GM23338 (cell line): ENCODE results near the gene NEDD4. TPM values are rescaled to one million over a fixed set of nuclear protein-coding genes. Genes with fewer than 3 reads are reported as not detected.
"Not testable (repeated sequence)": the region's sequence is repeated elsewhere in the genome, so short reads cannot be mapped to it uniquely, and the experiment has no call there.

ENCODE experiments used
- ATAC-seq: fragments of 200-7000 bp; cut with Tn5 transposase; 3 replicates; pipeline ENCODE4 v1.9.1; 2020
- DNase-seq: peaks from one replicate; pipeline ENCODE4 v3.0.0-alpha.2; 2015; ENCODE audit warnings: low spot score
- H2AFZ ChIP-seq: fragments of 200-600 bp; sonication (generic); 2 replicates; pipeline ENCODE4 v1.8.0; 2016; ENCODE audit warnings: antibody characterized with exemption, mild to moderate bottlenecking, moderate library complexity
- H3F3A ChIP-seq: fragments of 200-600 bp; sonication (generic); replicated peaks from 2 replicates; pipeline ENCODE4 v1.8.0; 2017; ENCODE audit warnings: antibody characterized with exemption, mixed run types, low read depth
- H3K27ac ChIP-seq: fragments of 200-600 bp; sonication (generic); 2 replicates; pipeline ENCODE4 v1.6.1; 2016; ENCODE audit warnings: low read depth
- H3K27me3 ChIP-seq: fragments of 200-600 bp; sonication (generic); 2 replicates; pipeline ENCODE4 v1.8.0; 2016; ENCODE audit warnings: mild to moderate bottlenecking, mixed run types, moderate library complexity; ENCODE audit not compliant: insufficient read depth
- H3K36me3 ChIP-seq: fragments of 200-600 bp; sonication (generic); 2 replicates; pipeline ENCODE4 v1.8.0; 2016; ENCODE audit warnings: mild to moderate bottlenecking; ENCODE audit not compliant: insufficient read depth
- H3K4me1 ChIP-seq: fragments of 200-600 bp; sonication (generic); 2 replicates; pipeline ENCODE4 v1.8.0; 2016; ENCODE audit warnings: mild to moderate bottlenecking, moderate library complexity; ENCODE audit not compliant: insufficient read depth
- H3K4me2 ChIP-seq: fragments of 200-600 bp; sonication (generic); 2 replicates; pipeline ENCODE4 v1.7.1; 2017; ENCODE audit warnings: mixed run types
- H3K4me3 ChIP-seq: fragments of 200-600 bp; sonication (generic); 2 replicates; pipeline ENCODE4 v1.6.1; 2016; ENCODE audit warnings: mixed run types
- H3K79me2 ChIP-seq: fragments of 200-600 bp; sonication (generic); replicated peaks from 2 replicates; pipeline ENCODE4 v1.8.0; 2017; ENCODE audit warnings: mild to moderate bottlenecking; ENCODE audit not compliant: insufficient read depth
- H3K9me2 ChIP-seq: fragments of 200-600 bp; sonication (generic); 2 replicates; pipeline ENCODE4 v1.8.0; 2017; ENCODE audit not compliant: insufficient read depth
- H4K20me1 ChIP-seq: fragments of 200-600 bp; sonication (generic); replicated peaks from 2 replicates; pipeline ENCODE4 v1.8.0; 2017; ENCODE audit warnings: mild to moderate bottlenecking; ENCODE audit not compliant: insufficient read depth
- H3K27ac Mint-ChIP-seq: 2 replicates; pipeline ENCODE4 v1.8.0; 2020; ENCODE audit warnings: inconsistent platforms, mild to moderate bottlenecking, moderate library complexity, mixed read lengths
- H3K27me3 Mint-ChIP-seq: 3 replicates; pipeline ENCODE4 v1.8.0; 2022; ENCODE audit warnings: low read depth, mild to moderate bottlenecking, moderate library complexity, mixed read lengths, inconsistent platforms; ENCODE audit not compliant: insufficient read depth, poor library complexity
- H3K36me3 Mint-ChIP-seq: 3 replicates; pipeline ENCODE4 v1.8.0; 2021; ENCODE audit warnings: low read depth, mild to moderate bottlenecking, inconsistent platforms, moderate library complexity, mixed read lengths
- H3K4me1 Mint-ChIP-seq: 3 replicates; pipeline ENCODE4 v1.8.0; 2020; ENCODE audit warnings: mild to moderate bottlenecking, inconsistent platforms, mixed read lengths
- H3K4me3 Mint-ChIP-seq: 3 replicates; pipeline ENCODE4 v1.8.0; 2021; ENCODE audit warnings: moderate library complexity, mild to moderate bottlenecking, inconsistent platforms, mixed read lengths
- H3K9me3 Mint-ChIP-seq: 3 replicates; pipeline ENCODE4 v1.8.0; 2020; ENCODE audit warnings: moderate library complexity, mild to moderate bottlenecking, inconsistent platforms, mixed read lengths
- CREB1 ChIP-seq: fragments of 250-450 bp; sonication (Bioruptor Pico); IDR thresholded peaks from 2 replicates; pipeline ENCODE4 v1.5.0; 2020; ENCODE audit warnings: low read depth, mild to moderate bottlenecking, moderate library complexity
- EZH2 ChIP-seq: fragments of 200-600 bp; sonication (generic); IDR thresholded peaks from one replicate; pipeline ENCODE4 v1.8.0; 2017; ENCODE audit warnings: antibody characterized with exemption, mild to moderate bottlenecking, low read depth; ENCODE audit not compliant: unreplicated experiment
- JUNB ChIP-seq: IDR thresholded peaks from one replicate; pipeline ENCODE4 v1.6.1; 2016; ENCODE audit warnings: antibody characterized with exemption; ENCODE audit not compliant: unreplicated experiment
- REST ChIP-seq: IDR thresholded peaks from one replicate; pipeline ENCODE4 v1.6.1; 2018; ENCODE audit warnings: antibody characterized with exemption; ENCODE audit not compliant: unreplicated experiment
- ZNF114 ChIP-seq: fragments of 250-450 bp; sonication (Bioruptor Pico); IDR thresholded peaks from 2 replicates; pipeline ENCODE4 v1.5.0; 2020; ENCODE audit warnings: mild to moderate bottlenecking, moderate library complexity
- ZNF462 ChIP-seq: fragments of 250-450 bp; sonication (Bioruptor Pico); IDR thresholded peaks from 2 replicates; pipeline ENCODE4 v1.5.0; 2020; ENCODE audit warnings: mild to moderate bottlenecking, moderate library complexity
- polyA plus RNA-seq: library from polyadenylated mRNA; unstranded; fragments of >200 nt; fragmentation: Nextera tagmentation; extraction: Ambion mirVana; gene quantifications from 2 replicates; pipeline ENCODE4 v1.2.1, GENCODE V29; 2016
- total RNA-seq: library from RNA; depleted of rRNA; stranded (reverse); fragments of >200 nt; shearing (Covaris generic); gene quantifications from 2 replicates; pipeline ENCODE4 v1.2.3, GENCODE V29; 2014

The NEDD4 gene
- total and polyA plus RNA-seq, 2 experiments from 2014 or later, result 2.1 to 7.2 TPM

GRCh38 chr15:55823191-55823670 is 170.2 kb downstream of the NEDD4 start:
- no peaks in the 10 kb centered on the region for H3K36me3 Mint-ChIP-seq
- no peaks in the 10 kb centered on the region for H3F3A ChIP-seq
- no peak overlapping the region for H3K27ac Mint-ChIP-seq

DNA sequence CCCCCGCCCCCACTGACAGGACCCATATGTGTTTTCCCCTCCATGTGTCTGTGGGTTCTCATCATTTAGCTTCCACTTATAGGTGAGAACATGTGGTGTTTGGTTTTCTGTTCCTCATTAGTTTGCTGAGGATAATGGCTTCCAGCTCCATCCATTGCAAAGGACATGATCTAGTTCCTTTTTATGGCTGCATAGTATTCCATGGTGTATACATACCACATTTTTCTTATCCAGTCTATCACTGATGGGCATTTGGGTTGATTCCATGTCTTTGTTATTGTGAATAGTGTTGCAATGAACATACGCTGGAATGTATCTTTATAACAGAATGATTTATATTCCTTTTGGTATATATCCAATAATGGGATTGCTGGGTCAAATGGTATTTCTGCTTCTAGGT is 171.7 kb downstream of the NEDD4 start:
- H3K4me3 ChIP-seq, H3K27me3 Mint-ChIP-seq, H3K36me3 ChIP-seq, H2AFZ ChIP-seq, DNase-seq, H3K4me1 ChIP-seq, H3K4me1 Mint-ChIP-seq, H3F3A ChIP-seq, H3K36me3 Mint-ChIP-seq, H3K27me3 ChIP-seq, H3K4me3 Mint-ChIP-seq, H3K4me2 ChIP-seq, H3K79me2 ChIP-seq, ATAC-seq, H3K27ac ChIP-seq, H3K9me2 ChIP-seq, H3K27ac Mint-ChIP-seq, H3K9me3 Mint-ChIP-seq, H4K20me1 ChIP-seq: not testable (repeated sequence)

More at GRCh38 chr15:55823191-55823670, 170.2 kb downstream of the NEDD4 start:
- Histone ChIP-seq H3K4me2 (no peak overlapping the region), H3K27me3 (no peaks in the 10 kb centered on the region), H3K9me2 (0 out of 2 replicates have a peak, but pooled peaks cover 3% of the 10 kb centered on the region), H3K27ac (no peak overlapping the region), H3K4me1 (no peaks in the 10 kb centered on the region), H3K36me3 (no peaks in the 10 kb centered on the region), H3K79me2 (no peaks in the 10 kb centered on the region), H3K4me3 (no peak overlapping the region), H4K20me1 (no peaks in the 10 kb centered on the region), H2AFZ (no peak overlapping the region)
- no peak for DNase-seq
- no peak overlapping the region for H3K4me3 Mint-ChIP-seq
- H3K9me3 Mint-ChIP-seq, result no peaks in the 10 kb centered on the region; the same call in 2 of the 3 replicates
- TF ChIP-seq EZH2, result no peak
- ATAC-seq, result no peak
- peaks cover 6% of the 10 kb centered on the region for H3K4me1 Mint-ChIP-seq
- no peaks in the 10 kb centered on the region for H3K27me3 Mint-ChIP-seq

- Mint-ChIP-seq H3K4me1 (peaks cover 6% of the 10 kb centered on the region), H3K27ac (no peak overlapping the region), H3K4me3 (no peak overlapping the region), H3K27me3 (no peaks in the 10 kb centered on the region), H3K36me3 (no peaks in the 10 kb centered on the region), H3K9me3 (no peaks in the 10 kb centered on the region; the same call in 2 of the 3 replicates)
- no peaks in the 10 kb centered on the region for H3F3A ChIP-seq
- H3K27me3 ChIP-seq, result no peaks in the 10 kb centered on the region
- H3K36me3 ChIP-seq, result no peaks in the 10 kb centered on the region
- ATAC-seq, result no peak
- H3K4me2 ChIP-seq, result no peak overlapping the region
- H3K4me1 ChIP-seq, result no peaks in the 10 kb centered on the region
- no peaks in the 10 kb centered on the region for H4K20me1 ChIP-seq
- H3K9me2 ChIP-seq, result 0 out of 2 replicates have a peak, but pooled peaks cover 3% of the 10 kb centered on the region
- DNase-seq, result no peak
- H3K4me3 ChIP-seq, result no peak overlapping the region
- no peak overlapping the region for H3K27ac ChIP-seq
- H2AFZ ChIP-seq, result no peak overlapping the region
- H3K79me2 ChIP-seq, result no peaks in the 10 kb centered on the region
- TF ChIP-seq EZH2, result no peak
- TF ChIP-seq REST, result no peak
- no peak for TF ChIP-seq ZNF114 (CRISPR knock-in tag)
- no peak for TF ChIP-seq CREB1
- TF ChIP-seq JUNB, result no peak
- no peak for TF ChIP-seq ZNF462 (CRISPR knock-in tag)
These were observed 173.4 kb downstream of the NEDD4 start for GRCh38 chr15:55820043-55820442.
